Lower leg skin (tissue), 4 donors: Measurements from ENCODE around the gene HNF1A. TPM values are rescaled to one million over a fixed set of nuclear protein-coding genes. Genes with fewer than 3 reads are reported as not detected.

ENCODE experiments used
- DNase-seq, 2 donors: peaks; one replicate each; pipeline ENCODE4 v3.0.0-alpha.2; 2019; ENCODE audit warnings: low spot score in 2 of 2
- H3K4me3 ChIP-seq: fragments of 200-600 bp; sonication (generic); 2 replicates; pipeline ENCODE4 v1.5.1; 2017; ENCODE audit warnings: mild to moderate bottlenecking, low read depth; ENCODE audit not compliant: poor library complexity, severe bottlenecking
- CTCF ChIP-seq, 3 donors: fragments of 450-650 bp; IDR thresholded peaks; one replicate each; pipeline ENCODE4 v1.5.1; 2016; ENCODE audit warnings: antibody characterized with exemption in 3 of 3, mild to moderate bottlenecking in 3 of 3, moderate library complexity in 2 of 3
- POLR2A ChIP-seq, 2 donors: fragments of 450-650 bp; IDR thresholded peaks; one replicate each; pipeline ENCODE4 v1.6.1; 2016 to 2017; ENCODE audit warnings: antibody characterized with exemption in 2 of 2, mild to moderate bottlenecking in 1 of 2, moderate library complexity in 1 of 2
- WGBS, 2 donors: methylation state at CpG; one replicate each; pipeline ENCODE4 v1.1.5; 2018; 5-methylcytosine and 5-hydroxymethylcytosine counted together
- intact Hi-C: fragments of 100-400 bp; cut with DNase I; formaldehyde crosslinking; loops from one replicate; pipeline ENCODE4 v1.15.0; 2023; ENCODE audit warnings: low total_unique reads
- total RNA-seq, 4 donors: library from RNA; depleted of rRNA; stranded (reverse); fragments of >200 nt; gene quantifications; one replicate each; pipeline ENCODE4 v1.1.0, GENCODE V29; 2016

Gene HNF1A
- total RNA-seq, 4 donors from 2014 or later, result 0.10 to 0.23 TPM; not detected in 2

GRCh38 chr12:120972870-120973543, 5.3 kb upstream of the HNF1A start:
- intact Hi-C loops, result loop anchor here (5.0 kb wide), 1 partner anchor 326 kb away; no protein-coding TSS in a partner anchor
- no peak overlapping the region for H3K4me3 ChIP-seq
- TF ChIP-seq POLR2A (IDR thresholded peaks at IDR 0.05) (no peak), CTCF (IDR thresholded peaks at IDR 0.05) (no peak)
- WGBS, 2 donors, result 55 to 64% methylated on average over 10 of the region's 10 CpGs
- DNase-seq, result no peak

GRCh38 chr12:120977531-120978295, 630 bp upstream of the HNF1A start:
- H3K4me3 ChIP-seq, result no peak overlapping the region
- TF ChIP-seq CTCF (IDR thresholded peaks at IDR 0.05), result no peak
- no peak for TF ChIP-seq POLR2A (IDR thresholded peaks at IDR 0.05)
- DNase-seq, result no peak
- intact Hi-C loops, result no loop called here
- WGBS, 2 donors, result 91 to 92% methylated on average over 14 of the region's 14 CpGs

GRCh38 chr12:120979220-120979861, 998 bp downstream of the HNF1A start:
- no peak overlapping the region for H3K4me3 ChIP-seq
- intact Hi-C loops, result no loop called here
- WGBS, 2 donors, result 89 to 93% methylated on average over 10 of the region's 10 CpGs
- TF ChIP-seq POLR2A (IDR thresholded peaks at IDR 0.05) (no peak), CTCF (IDR thresholded peaks at IDR 0.05) (no peak)
- DNase-seq, result no peak

- no peak overlapping the region for H3K4me3 ChIP-seq
- TF ChIP-seq CTCF (IDR thresholded peaks at IDR 0.05) (no peak), POLR2A (IDR thresholded peaks at IDR 0.05) (no peak)
- DNase-seq, result no peak
- intact Hi-C loops, result no loop called here
- WGBS, 2 donors, result 65 to 72% methylated on average over 11 of the region's 11 CpGs
Measured at GRCh38 chr12:120979862-120980696, 1.7 kb downstream of the HNF1A start.

GRCh38 chr12:120980800-120981368, 2.5 kb downstream of the HNF1A start:
- H3K4me3 ChIP-seq, result no peak overlapping the region
- WGBS, 2 donors, result 72 to 78% methylated on average over 13 of the region's 13 CpGs
- intact Hi-C loops, result no loop called here
- TF ChIP-seq POLR2A (IDR thresholded peaks at IDR 0.05), result no peak
- no peak for DNase-seq
